Thoracic aorta endothelial cell (primary cell): ENCODE data around the gene PARP11. TPM values are rescaled to one million over a fixed set of nuclear protein-coding genes. Genes with fewer than 3 reads are reported as not detected.

Experiments
- total RNA-seq: library from RNA; depleted of rRNA; stranded (reverse); fragments of >200 nt; gene quantifications from 2 replicates; pipeline ENCODE4 v1.2.3, GENCODE V29; 2012

The PARP11 gene, protein sequence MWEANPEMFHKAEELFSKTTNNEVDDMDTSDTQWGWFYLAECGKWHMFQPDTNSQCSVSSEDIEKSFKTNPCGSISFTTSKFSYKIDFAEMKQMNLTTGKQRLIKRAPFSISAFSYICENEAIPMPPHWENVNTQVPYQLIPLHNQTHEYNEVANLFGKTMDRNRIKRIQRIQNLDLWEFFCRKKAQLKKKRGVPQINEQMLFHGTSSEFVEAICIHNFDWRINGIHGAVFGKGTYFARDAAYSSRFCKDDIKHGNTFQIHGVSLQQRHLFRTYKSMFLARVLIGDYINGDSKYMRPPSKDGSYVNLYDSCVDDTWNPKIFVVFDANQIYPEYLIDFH
- total RNA-seq, result 4.9 and 6.0 TPM in 2 replicates

DNA sequence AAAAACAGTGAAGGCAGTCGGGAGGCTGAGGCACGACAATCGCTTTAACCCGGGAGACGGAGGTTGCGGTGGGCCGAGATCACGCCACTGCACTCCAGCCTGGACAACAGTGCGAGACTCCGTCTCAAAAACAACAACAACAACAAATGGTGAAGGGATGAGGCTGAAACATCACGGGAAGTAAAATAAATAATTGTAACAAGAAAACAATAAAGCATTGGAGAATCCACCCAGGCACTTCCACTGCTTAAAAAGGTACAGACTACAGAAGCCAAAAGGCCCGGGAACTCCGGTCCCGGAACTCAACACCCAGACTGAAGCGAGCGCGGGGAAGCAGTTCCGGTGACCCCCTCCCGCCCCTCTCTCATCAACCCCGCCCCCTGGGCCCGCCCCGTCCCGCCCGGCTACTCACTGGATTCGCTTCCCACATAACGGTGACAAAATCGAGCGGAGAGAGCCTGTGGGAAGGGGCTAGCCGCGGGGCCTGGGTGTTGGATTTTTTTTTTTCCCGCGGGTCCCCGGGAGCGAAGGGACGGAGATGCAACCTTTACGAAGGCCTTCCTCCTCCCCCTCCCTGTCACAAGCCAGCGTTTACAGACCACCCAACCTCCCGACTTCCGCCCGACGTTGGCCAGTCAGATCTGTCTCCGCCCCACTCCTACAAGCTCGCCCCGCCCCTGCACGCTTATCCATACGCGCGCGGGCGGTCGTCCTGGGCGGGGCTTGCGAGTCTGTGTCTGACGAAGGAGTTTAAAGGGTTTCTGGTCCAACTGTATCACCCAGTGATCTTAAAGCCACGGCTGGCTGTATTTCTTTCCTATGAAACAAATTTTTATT is at the start of gene PARP11:
TSS of gene PARP11 (minus strand) at position 600 of the 837 bp plus-strand sequence. CDS start at position 430, 170 bp downstream.

Other genes starting within 250 kb of the PARP11 start
- gene CRACR2A, start 120.3 kb downstream of the PARP11 start, total RNA-seq, result 17.2 and 20.1 TPM in 2 replicates